Measurements from ENCODE around the gene ZDHHC11B.
"Not testable (repeated sequence)": the region's sequence is repeated elsewhere in the genome, so short reads cannot be mapped to it uniquely, and the experiment has no call there.

Gene ZDHHC11B

DNA sequence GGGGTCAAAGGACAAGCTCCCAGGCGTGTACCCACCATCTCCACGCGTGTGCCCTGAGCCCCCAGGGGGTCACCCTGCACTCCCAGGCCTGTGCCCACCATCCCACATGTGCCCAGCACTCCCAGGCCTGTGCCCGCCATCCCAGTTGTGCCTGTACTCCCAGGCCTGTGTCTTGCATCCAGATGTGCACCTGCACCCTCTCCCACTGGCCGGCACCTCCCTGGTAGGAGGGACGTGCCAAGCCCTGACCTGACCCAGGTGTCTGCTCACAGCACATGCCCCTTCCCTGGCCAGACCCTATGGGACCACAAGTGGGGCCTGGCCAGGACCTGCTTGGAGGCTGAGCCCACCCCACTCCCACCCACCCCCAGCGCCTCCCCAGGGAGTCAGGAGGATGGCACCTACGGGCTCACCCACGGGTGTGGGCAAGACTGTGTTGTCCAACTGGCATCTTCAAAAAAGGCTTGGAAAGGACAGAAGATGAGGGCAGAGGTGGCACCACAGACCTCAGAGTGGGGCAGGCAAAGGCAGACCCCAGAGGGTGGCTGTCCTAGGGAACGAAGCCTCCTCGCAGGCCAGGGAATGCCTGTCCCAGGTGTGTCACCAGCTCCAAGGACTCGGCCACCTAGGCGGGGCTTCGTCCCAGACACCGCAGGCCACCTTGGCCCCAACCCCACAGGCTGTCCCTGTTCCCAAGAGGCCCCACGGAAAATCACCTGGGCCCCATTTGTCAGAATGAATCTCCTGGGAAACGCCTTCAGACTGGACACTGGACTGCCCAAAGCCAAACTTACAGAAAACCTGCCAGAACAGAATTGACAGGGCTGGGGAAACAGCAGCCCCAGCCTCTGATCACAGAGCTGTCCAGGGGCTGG, 103.0 kb downstream of the ZDHHC11B start:
- not testable (repeated sequence) for H3K9me3 ChIP-seq (ENCODE audit: control insufficient read depth, low read length)

DNA sequence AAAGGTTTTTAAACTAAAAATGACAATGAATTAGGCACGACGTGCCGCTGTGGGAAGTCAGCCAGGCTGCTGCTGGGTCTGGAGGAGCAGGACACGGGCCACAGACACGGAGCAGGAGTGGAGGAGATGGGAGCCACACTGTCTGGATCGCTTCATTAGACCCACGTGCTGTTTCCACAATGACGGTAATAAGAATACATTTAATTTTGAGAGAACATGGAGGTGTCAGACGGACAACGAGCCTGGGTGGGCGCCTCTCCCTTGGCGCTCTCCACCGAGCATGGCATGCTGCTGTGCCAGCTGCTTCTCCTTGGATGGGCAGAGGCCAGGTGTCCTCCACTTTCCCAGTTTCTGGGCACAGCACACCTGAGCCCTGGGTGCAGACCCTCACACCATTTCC, 103.7 kb downstream of the ZDHHC11B start:
- H3K4me1 ChIP-seq (ENCODE audit: control insufficient read depth, insufficient read depth, low read length, poor library complexity, severe bottlenecking); H3K36me3 ChIP-seq (ENCODE audit: control insufficient read depth, insufficient read depth, low read length); H3K9me3 ChIP-seq (ENCODE audit: control insufficient read depth, low read length); H3K27ac ChIP-seq (ENCODE audit: low read depth, low read length, severe bottlenecking); H3K4me3 ChIP-seq (ENCODE audit: extremely low read depth, insufficient read depth, low read length, poor library complexity, severe bottlenecking): not testable (repeated sequence)
- WGBS, 2 experiments (ENCODE audit: insufficient coverage in 2 of 2) = 92% methylated on average over 13 of the region's 13 CpGs

More for the DNA sequence above, 103.0 kb downstream of the ZDHHC11B start:
- H3K4me1 ChIP-seq (ENCODE audit: control insufficient read depth, insufficient read depth, low read length, poor library complexity, severe bottlenecking); H3K4me3 ChIP-seq (ENCODE audit: extremely low read depth, insufficient read depth, low read length, poor library complexity, severe bottlenecking); H3K36me3 ChIP-seq (ENCODE audit: control insufficient read depth, insufficient read depth, low read length); H3K27ac ChIP-seq (ENCODE audit: low read depth, low read length, severe bottlenecking): not testable (repeated sequence)
- WGBS, 2 experiments (ENCODE audit: insufficient coverage in 2 of 2) = 91 to 95% methylated on average over 7 to 13 of the region's 17 CpGs

DNA sequence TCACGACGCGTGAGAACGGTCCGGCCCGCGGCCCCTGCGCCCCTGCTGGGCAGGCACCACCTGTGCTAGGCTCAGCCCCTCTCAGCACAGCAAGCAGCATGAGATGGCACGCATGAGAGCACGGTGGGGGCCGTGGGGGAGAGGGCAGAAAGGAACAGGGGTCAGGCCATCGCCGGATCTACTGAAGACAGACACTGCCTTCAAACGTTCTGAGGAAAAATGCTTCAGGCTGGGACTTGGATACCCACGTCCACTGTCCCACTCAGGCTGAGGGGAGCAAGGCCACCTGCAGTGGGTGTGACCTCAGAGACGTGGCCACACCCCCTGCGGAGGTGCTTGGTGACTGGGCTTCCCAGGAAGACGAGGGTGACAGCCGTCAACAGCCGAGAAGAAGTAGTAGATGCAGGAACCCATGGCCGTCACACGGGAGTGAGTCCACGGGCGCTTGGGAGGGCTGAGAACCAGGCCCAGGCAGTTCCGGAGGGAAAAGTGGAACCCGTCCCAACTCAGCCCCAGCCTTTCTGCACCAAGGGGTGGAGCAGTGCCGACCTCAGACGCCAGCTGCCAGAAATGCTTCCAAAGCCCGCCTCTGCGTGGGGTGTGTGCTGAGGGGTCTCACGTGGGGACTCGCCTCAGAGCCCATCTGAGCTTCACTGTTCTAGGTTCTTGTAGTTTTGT, 104.3 kb downstream of the ZDHHC11B start:
- not testable (repeated sequence) for H3K9me3 ChIP-seq (ENCODE audit: control insufficient read depth, low read length); H3K27ac ChIP-seq (ENCODE audit: low read depth, low read length, severe bottlenecking); H3K4me3 ChIP-seq (ENCODE audit: extremely low read depth, insufficient read depth, low read length, poor library complexity, severe bottlenecking); H3K4me1 ChIP-seq (ENCODE audit: control insufficient read depth, insufficient read depth, low read length, poor library complexity, severe bottlenecking); H3K36me3 ChIP-seq (ENCODE audit: control insufficient read depth, insufficient read depth, low read length)
- 93% methylated on average over 3 of the region's 32 CpGs; no CpG with 5 or more reads in 1 of the 2 experiments for WGBS, 2 experiments (ENCODE audit: insufficient coverage in 2 of 2)

DNA sequence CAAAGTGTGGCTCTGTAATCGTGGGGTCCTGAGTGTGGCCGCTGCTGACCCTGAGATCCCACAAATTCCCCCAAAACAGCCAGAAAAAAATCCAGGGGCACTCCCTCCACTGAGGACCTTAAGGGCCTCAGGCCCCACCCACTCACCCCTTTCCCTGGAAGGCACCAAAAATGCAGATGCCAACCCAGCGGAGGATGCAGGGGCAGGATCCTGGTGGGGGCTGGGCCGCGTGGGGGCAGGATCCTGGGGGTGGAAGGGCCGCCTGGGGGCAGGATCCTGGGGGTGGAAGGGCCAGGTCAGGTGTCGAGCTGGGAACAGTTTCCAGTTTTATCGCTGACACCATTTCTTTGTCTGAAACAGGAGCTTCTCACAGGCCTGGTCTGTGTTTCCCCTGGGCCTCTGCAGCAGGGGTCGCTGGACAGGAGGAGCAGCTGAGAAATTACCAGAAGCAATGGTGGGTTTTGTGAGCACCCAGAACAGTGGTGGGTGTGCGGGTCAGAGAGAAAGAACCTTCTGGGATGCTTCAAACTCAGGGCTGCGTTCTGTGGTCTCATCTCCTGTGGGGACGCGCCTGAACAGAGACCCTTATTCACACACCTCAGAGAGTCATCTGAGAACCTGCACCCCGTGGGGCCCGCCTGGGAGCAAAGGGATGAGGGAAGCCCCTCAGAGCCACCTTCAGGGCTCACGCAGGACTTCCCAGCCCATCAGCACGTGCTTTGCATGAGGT, 105.2 kb downstream of the ZDHHC11B start:
- H3K27ac ChIP-seq (ENCODE audit: low read depth, low read length, severe bottlenecking); H3K4me3 ChIP-seq (ENCODE audit: extremely low read depth, insufficient read depth, low read length, poor library complexity, severe bottlenecking); H3K9me3 ChIP-seq (ENCODE audit: control insufficient read depth, low read length); H3K4me1 ChIP-seq (ENCODE audit: control insufficient read depth, insufficient read depth, low read length, poor library complexity, severe bottlenecking); H3K36me3 ChIP-seq (ENCODE audit: control insufficient read depth, insufficient read depth, low read length): not testable (repeated sequence)
- WGBS, 2 experiments (ENCODE audit: insufficient coverage in 2 of 2) = 79 to 91% methylated on average over 4 to 8 of the region's 17 CpGs

GRCh38 chr5:678521-678920, 106.0 kb downstream of the ZDHHC11B start:
- H3K36me3 ChIP-seq (ENCODE audit: control insufficient read depth, insufficient read depth, low read length); H3K4me3 ChIP-seq (ENCODE audit: extremely low read depth, insufficient read depth, low read length, poor library complexity, severe bottlenecking); H3K4me1 ChIP-seq (ENCODE audit: control insufficient read depth, insufficient read depth, low read length, poor library complexity, severe bottlenecking); H3K27ac ChIP-seq (ENCODE audit: low read depth, low read length, severe bottlenecking); H3K9me3 ChIP-seq (ENCODE audit: control insufficient read depth, low read length): not testable (repeated sequence)
- WGBS, 2 experiments (ENCODE audit: insufficient coverage in 2 of 2) = 84 to 86% methylated on average over 4 to 5 of the region's 16 CpGs

GRCh38 chr5:677131-678101, 107.1 kb downstream of the ZDHHC11B start:
- no peaks in the 10 kb centered on the region for H3K36me3 ChIP-seq (ENCODE audit: control insufficient read depth, insufficient read depth, low read length)
- no peak overlapping the region for H3K4me3 ChIP-seq (ENCODE audit: extremely low read depth, insufficient read depth, low read length, poor library complexity, severe bottlenecking)
- WGBS, 2 experiments (ENCODE audit: insufficient coverage in 2 of 2) = 86 to 92% methylated on average over 31 to 32 of the region's 44 CpGs
- H3K9me3 ChIP-seq (ENCODE audit: control insufficient read depth, low read length) = no peaks in the 10 kb centered on the region
- H3K4me1 ChIP-seq (ENCODE audit: control insufficient read depth, insufficient read depth, low read length, poor library complexity, severe bottlenecking) = peaks cover 7% of the 10 kb centered on the region
- H3K27ac ChIP-seq (ENCODE audit: low read depth, low read length, severe bottlenecking) = no peak overlapping the region

- no peak overlapping the region for H3K4me3 ChIP-seq (ENCODE audit: extremely low read depth, insufficient read depth, low read length, poor library complexity, severe bottlenecking)
- no peaks in the 10 kb centered on the region for H3K9me3 ChIP-seq (ENCODE audit: control insufficient read depth, low read length)
- peaks cover 12% of the 10 kb centered on the region for H3K4me1 ChIP-seq (ENCODE audit: control insufficient read depth, insufficient read depth, low read length, poor library complexity, severe bottlenecking)
- 93 to 95% methylated on average over 48 of the region's 48 CpGs for WGBS, 2 experiments (ENCODE audit: insufficient coverage in 2 of 2)
- no peak overlapping the region for H3K27ac ChIP-seq (ENCODE audit: low read depth, low read length, severe bottlenecking)
- H3K36me3 ChIP-seq (ENCODE audit: control insufficient read depth, insufficient read depth, low read length) = no peaks in the 10 kb centered on the region
Observed at GRCh38 chr5:676699-677076, 107.8 kb downstream of the ZDHHC11B start.

- H3K27ac ChIP-seq (ENCODE audit: low read depth, low read length, severe bottlenecking) = no peak overlapping the region
- H3K36me3 ChIP-seq (ENCODE audit: control insufficient read depth, insufficient read depth, low read length) = no peaks in the 10 kb centered on the region
- no peak overlapping the region for H3K4me3 ChIP-seq (ENCODE audit: extremely low read depth, insufficient read depth, low read length, poor library complexity, severe bottlenecking)
- peaks cover 12% of the 10 kb centered on the region for H3K4me1 ChIP-seq (ENCODE audit: control insufficient read depth, insufficient read depth, low read length, poor library complexity, severe bottlenecking)
- H3K9me3 ChIP-seq (ENCODE audit: control insufficient read depth, low read length) = no peaks in the 10 kb centered on the region
- WGBS, 2 experiments (ENCODE audit: insufficient coverage in 2 of 2) = 86 to 87% methylated on average over 36 of the region's 36 CpGs
Observed at GRCh38 chr5:675871-676698, 108.4 kb downstream of the ZDHHC11B start.

DNA sequence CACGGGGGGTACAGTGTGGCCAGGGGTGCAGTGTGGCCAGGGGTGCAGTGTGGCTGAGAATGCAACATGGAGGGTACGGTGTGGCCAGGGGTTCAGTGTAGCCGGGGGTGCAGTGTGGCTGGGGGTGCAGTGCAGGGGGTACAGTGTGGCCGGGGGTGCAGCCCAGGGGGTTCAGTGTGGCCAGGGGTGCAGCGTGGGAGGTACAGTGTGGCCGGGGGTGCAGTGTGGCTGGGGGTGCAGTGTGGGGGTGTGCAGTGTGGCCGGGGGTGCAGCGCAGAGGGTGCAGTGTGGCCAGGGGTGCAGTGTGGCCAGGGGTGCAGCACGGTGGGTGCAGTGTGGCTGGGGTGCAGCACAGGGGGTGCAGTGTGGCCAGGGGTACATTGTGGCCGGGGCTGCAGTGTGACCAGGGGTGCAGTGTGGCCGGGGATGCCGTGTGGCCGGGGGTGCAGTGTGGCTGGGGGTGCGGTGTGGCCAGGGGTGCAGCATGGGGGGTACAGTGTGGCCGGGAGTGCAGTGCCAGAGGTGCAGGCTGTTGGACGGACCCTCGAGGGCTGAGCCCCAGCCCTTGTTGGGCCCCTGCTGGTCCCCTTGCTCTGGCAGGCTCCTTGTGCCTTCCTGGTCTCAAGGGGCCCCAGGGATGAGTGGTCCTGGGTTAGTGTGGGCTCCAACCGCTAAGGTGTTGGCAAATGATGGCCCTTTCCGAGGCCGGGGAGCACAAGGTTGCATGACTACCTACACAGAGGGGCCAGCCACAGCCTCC, 109.2 kb downstream of the ZDHHC11B start:
- Histone ChIP-seq H3K4me3 (ENCODE audit: extremely low read depth, insufficient read depth, low read length, poor library complexity, severe bottlenecking) (no peak overlapping the region), H3K4me1 (ENCODE audit: control insufficient read depth, insufficient read depth, low read length, poor library complexity, severe bottlenecking) (peaks cover 12% of the 10 kb centered on the region), H3K9me3 (ENCODE audit: control insufficient read depth, low read length) (no peaks in the 10 kb centered on the region), H3K27ac (ENCODE audit: low read depth, low read length, severe bottlenecking) (no peak overlapping the region), H3K36me3 (ENCODE audit: control insufficient read depth, insufficient read depth, low read length) (no peaks in the 10 kb centered on the region)
- WGBS, 2 experiments (ENCODE audit: insufficient coverage in 2 of 2) = 84 to 92% methylated on average over 12 to 13 of the region's 20 CpGs
